WTC11 (cell line): ENCODE measurements around the gene FKBP5. TPM values are rescaled to one million over a fixed set of nuclear protein-coding genes. Genes with fewer than 3 reads are reported as not detected.

Experiments used
- ATAC-seq: fragments of 200-7000 bp; cut with Tn5 transposase; 2 replicates; pipeline ENCODE4 v1.10.0; 2021; ENCODE audit warnings: mild to moderate bottlenecking, moderate library complexity
- CTCF ChIA-PET: fragments of 300-600 bp; sonication (Branson Sonifier 250); formaldehyde crosslinking; loops from one replicate; lab custom pipeline; 2021; ENCODE audit warnings: antibody characterized with exemption; lab: Charles Lee
- POLR2A ChIA-PET: fragments of 350-600 bp; sonication (Branson Sonifier 250); formaldehyde crosslinking; loops from one replicate; lab custom pipeline; 2021; ENCODE audit warnings: antibody characterized with exemption; lab: Charles Lee
- DNase-seq: peaks from one replicate; pipeline ENCODE4 v3.0.0; 2021; ENCODE audit warnings: low spot score
- H3K27ac Mint-ChIP-seq: 2 replicates; pipeline ENCODE4 v1.8.0; 2021; ENCODE audit warnings: mixed read lengths
- H3K27me3 Mint-ChIP-seq: 2 replicates; pipeline ENCODE4 v1.8.0; 2021; ENCODE audit warnings: low read depth, mild to moderate bottlenecking, moderate library complexity, mixed read lengths
- H3K36me3 Mint-ChIP-seq: 2 replicates; pipeline ENCODE4 v1.8.0; 2021; ENCODE audit warnings: mixed read lengths
- H3K4me1 Mint-ChIP-seq: 2 replicates; pipeline ENCODE4 v1.8.0; 2022; ENCODE audit warnings: mixed read lengths
- H3K4me3 Mint-ChIP-seq: 2 replicates; pipeline ENCODE4 v1.8.0; 2021; ENCODE audit warnings: mild to moderate bottlenecking, moderate library complexity, mixed read lengths
- H3K9me3 Mint-ChIP-seq: 2 replicates; pipeline ENCODE4 v1.8.0; 2021; ENCODE audit warnings: mixed read lengths
- ATF3 ChIP-seq: sonication (generic); formaldehyde crosslinking; conservative IDR thresholded peaks from 2 replicates; pipeline ENCODE4 v1.8.1; 2022; ENCODE audit warnings: mild to moderate bottlenecking, missing genetic modification reagents
- CREB1 ChIP-seq: sonication (generic); formaldehyde crosslinking; IDR thresholded peaks from 2 replicates; pipeline ENCODE4 v1.8.0; 2023; ENCODE audit warnings: mild to moderate bottlenecking, missing genetic modification reagents
- E2F4 ChIP-seq: sonication (generic); formaldehyde crosslinking; IDR thresholded peaks from 2 replicates; pipeline ENCODE4 v1.8.1; 2022; ENCODE audit warnings: low read depth, mild to moderate bottlenecking, moderate library complexity, missing genetic modification reagents, borderline replicate concordance
- ETV6 ChIP-seq: sonication (generic); formaldehyde crosslinking; IDR thresholded peaks from 2 replicates; pipeline ENCODE4 v1.8.1; 2022; ENCODE audit warnings: mild to moderate bottlenecking, missing genetic modification reagents
- FOXK1 ChIP-seq: sonication (generic); formaldehyde crosslinking; IDR thresholded peaks from 2 replicates; pipeline ENCODE4 v1.8.0; 2022; ENCODE audit warnings: mild to moderate bottlenecking, moderate library complexity, missing genetic modification reagents
- GABPB1 ChIP-seq: sonication (generic); formaldehyde crosslinking; IDR thresholded peaks from 2 replicates; pipeline ENCODE4 v1.8.1; 2023; ENCODE audit warnings: mild to moderate bottlenecking, missing genetic modification reagents
- MXD4 ChIP-seq: fragments of 250-450 bp; sonication (Bioruptor Pico); IDR thresholded peaks from 2 replicates; pipeline ENCODE4 v1.8.0; 2021; ENCODE audit warnings: mild to moderate bottlenecking, moderate library complexity, borderline replicate concordance
- NFE2L1 ChIP-seq: sonication (generic); formaldehyde crosslinking; IDR thresholded peaks from 2 replicates; pipeline ENCODE4 v1.8.1; 2023; ENCODE audit warnings: missing genetic modification reagents
- NFYB ChIP-seq: sonication (generic); formaldehyde crosslinking; conservative IDR thresholded peaks from 2 replicates; pipeline ENCODE4 v1.8.0; 2022; ENCODE audit warnings: low read depth, missing genetic modification reagents
- PRDM15 ChIP-seq: sonication (generic); formaldehyde crosslinking; IDR thresholded peaks from 2 replicates; pipeline ENCODE4 v1.8.0; 2022; ENCODE audit warnings: missing genetic modification reagents
- PREB ChIP-seq: sonication (generic); formaldehyde crosslinking; IDR thresholded peaks from 2 replicates; pipeline ENCODE4 v1.8.1; 2022; ENCODE audit warnings: mild to moderate bottlenecking, missing genetic modification reagents, moderate library complexity, borderline replicate concordance
- PRRX2 ChIP-seq: fragments of 250-450 bp; sonication (Bioruptor Pico); IDR thresholded peaks from 2 replicates; pipeline ENCODE4 v1.8.0; 2021; ENCODE audit warnings: mild to moderate bottlenecking
- SMAD3 ChIP-seq: sonication (generic); formaldehyde crosslinking; IDR thresholded peaks from 2 replicates; pipeline ENCODE4 v1.8.0; 2022; ENCODE audit warnings: missing genetic modification reagents, mild to moderate bottlenecking, borderline replicate concordance
- SP1 ChIP-seq: sonication (generic); formaldehyde crosslinking; conservative IDR thresholded peaks from 2 replicates; pipeline ENCODE4 v1.8.1; 2022; ENCODE audit warnings: missing genetic modification reagents
- TCF7 ChIP-seq: sonication (generic); formaldehyde crosslinking; IDR thresholded peaks from 2 replicates; pipeline ENCODE4 v1.8.0; 2022; ENCODE audit warnings: mild to moderate bottlenecking, low read depth, missing genetic modification reagents, moderate library complexity
- TEAD4 ChIP-seq: sonication (generic); formaldehyde crosslinking; IDR thresholded peaks from 2 replicates; pipeline ENCODE4 v1.8.0; 2022; ENCODE audit warnings: mild to moderate bottlenecking, missing genetic modification reagents
- TP53 ChIP-seq: sonication (generic); formaldehyde crosslinking; IDR thresholded peaks from 2 replicates; pipeline ENCODE4 v1.8.1; 2023; ENCODE audit warnings: mild to moderate bottlenecking, missing genetic modification reagents
- USF1 ChIP-seq: sonication (generic); formaldehyde crosslinking; IDR thresholded peaks from 2 replicates; pipeline ENCODE4 v1.8.0; 2022; ENCODE audit warnings: mild to moderate bottlenecking, missing genetic modification reagents
- USF2 ChIP-seq: sonication (generic); formaldehyde crosslinking; IDR thresholded peaks from 2 replicates; pipeline ENCODE4 v1.8.1; 2023; ENCODE audit warnings: mild to moderate bottlenecking, missing genetic modification reagents, moderate library complexity
- ZNF219 ChIP-seq: sonication (generic); formaldehyde crosslinking; IDR thresholded peaks from 2 replicates; pipeline ENCODE4 v1.8.0; 2023; ENCODE audit warnings: missing genetic modification reagents, mild to moderate bottlenecking, borderline replicate concordance
- ZNF263 ChIP-seq: sonication (generic); formaldehyde crosslinking; IDR thresholded peaks from 2 replicates; pipeline ENCODE4 v1.8.1; 2022; ENCODE audit warnings: low read depth, mild to moderate bottlenecking, moderate library complexity, missing genetic modification reagents
- ZNF396 ChIP-seq: fragments of 250-450 bp; sonication (Bioruptor Pico); IDR thresholded peaks from 2 replicates; pipeline ENCODE4 v1.8.0; 2021; ENCODE audit warnings: mild to moderate bottlenecking, moderate library complexity, borderline replicate concordance
- ZNF671 ChIP-seq: fragments of 250-450 bp; sonication (Bioruptor Pico); IDR thresholded peaks from 2 replicates; pipeline ENCODE4 v1.8.0; 2021; ENCODE audit warnings: mild to moderate bottlenecking
- total RNA-seq: library from RNA; stranded (reverse); gene quantifications from 3 replicates; pipeline ENCODE4 v1.2.3, GENCODE V29; 2021

The FKBP5 gene
- total RNA-seq, 1 experiment from 2014 or later = 27.2 TPM

GRCh38 chr6:35724471-35724870 is 35.8 kb upstream of the FKBP5 start:
- CTCF ChIA-PET = interaction anchor here (0.6 to 1.3 kb wide), 2 partner anchors 12 to 202 kb away, joined by 3 to 4 read pairs; partner anchors contain the start of gene ARMC12

GRCh38 chr6:35724059-35724458 is 35.3 kb upstream of the FKBP5 start:
- Mint-ChIP-seq H3K4me1 (peaks cover 56% of the 10 kb centered on the region), H3K27ac (no peak overlapping the region), H3K36me3 (no peaks in the 10 kb centered on the region), H3K27me3 (peaks cover 28% of the 10 kb centered on the region), H3K4me3 (no peak overlapping the region), H3K9me3 (no peaks in the 10 kb centered on the region)
- DNase-seq (no peak), ATAC-seq (no peak)
- ChIA-PET POLR2A (no interaction called here), CTCF (interaction anchor here (0.6 to 1.3 kb wide), 2 partner anchors 12 to 202 kb away, joined by 3 to 4 read pairs; partner anchors contain the start of gene ARMC12)
- no peak for TF ChIP-seq FOXK1
- no peak for TF ChIP-seq E2F4 (CRISPR knock-in tag)
- no peak for TF ChIP-seq TEAD4 (CRISPR knock-in tag)
- no peak for TF ChIP-seq NFE2L1 (CRISPR knock-in tag)
- no peak for TF ChIP-seq CREB1 (CRISPR knock-in tag)
- no peak for TF ChIP-seq TCF7 (CRISPR knock-in tag)
- TF ChIP-seq USF1 (CRISPR knock-in tag) = no peak
- TF ChIP-seq ZNF396 (CRISPR knock-in tag) = no peak
- TF ChIP-seq ATF3 (CRISPR knock-in tag) = no peak
- no peak for TF ChIP-seq ZNF219 (CRISPR knock-in tag)
- no peak for TF ChIP-seq SMAD3
- TF ChIP-seq TP53 (CRISPR knock-in tag) = no peak
- no peak for TF ChIP-seq ZNF671 (CRISPR knock-in tag)
- TF ChIP-seq GABPB1 (CRISPR knock-in tag) = no peak
- no peak for TF ChIP-seq MXD4 (CRISPR knock-in tag)

More at GRCh38 chr6:35724471-35724870, 35.8 kb upstream of the FKBP5 start:
- Mint-ChIP-seq H3K36me3 (no peaks in the 10 kb centered on the region), H3K9me3 (no peaks in the 10 kb centered on the region), H3K4me1 (peaks cover 56% of the 10 kb centered on the region), H3K27ac (no peak overlapping the region), H3K4me3 (no peak overlapping the region), H3K27me3 (peaks cover 32% of the 10 kb centered on the region)
- DNase-seq = no peak
- ATAC-seq = no peak
- POLR2A ChIA-PET = interaction anchor here (0.6 kb wide), 1 partner anchor 560 kb away, joined by 5 read pairs; no protein-coding TSS in a partner anchor
- TF ChIP-seq USF2 (CRISPR knock-in tag) = no peak
- no peak for TF ChIP-seq PRRX2 (CRISPR knock-in tag)

GRCh38 chr6:35723587-35723986 is 34.9 kb upstream of the FKBP5 start:
- peaks cover 28% of the 10 kb centered on the region for H3K27me3 Mint-ChIP-seq
- TF ChIP-seq ZNF263 (CRISPR knock-in tag) (no peak), NFYB (no peak), E2F4 (CRISPR knock-in tag) (no peak), ETV6 (CRISPR knock-in tag) (no peak), PRDM15 (no peak), USF2 (CRISPR knock-in tag) (no peak), PREB (no peak), SP1 (CRISPR knock-in tag) (no peak)

More at GRCh38 chr6:35723587-35723986, 34.9 kb upstream of the FKBP5 start:
- CTCF ChIA-PET = interaction anchor here (1.3 kb wide), 1 partner anchor 13 kb away, joined by 4 read pairs; the partner anchor contains the start of gene ARMC12
- no peaks in the 10 kb centered on the region for H3K9me3 Mint-ChIP-seq
- POLR2A ChIA-PET = no interaction called here
- H3K27ac Mint-ChIP-seq = no peak overlapping the region
- DNase-seq (no peak), ATAC-seq (no peak)
- no peak overlapping the region for H3K4me3 Mint-ChIP-seq
- H3K4me1 Mint-ChIP-seq = peaks cover 58% of the 10 kb centered on the region
- H3K36me3 Mint-ChIP-seq = no peaks in the 10 kb centered on the region
